ENCODE results near the gene SLC35A5.

SLC35A5 gene

DNA sequence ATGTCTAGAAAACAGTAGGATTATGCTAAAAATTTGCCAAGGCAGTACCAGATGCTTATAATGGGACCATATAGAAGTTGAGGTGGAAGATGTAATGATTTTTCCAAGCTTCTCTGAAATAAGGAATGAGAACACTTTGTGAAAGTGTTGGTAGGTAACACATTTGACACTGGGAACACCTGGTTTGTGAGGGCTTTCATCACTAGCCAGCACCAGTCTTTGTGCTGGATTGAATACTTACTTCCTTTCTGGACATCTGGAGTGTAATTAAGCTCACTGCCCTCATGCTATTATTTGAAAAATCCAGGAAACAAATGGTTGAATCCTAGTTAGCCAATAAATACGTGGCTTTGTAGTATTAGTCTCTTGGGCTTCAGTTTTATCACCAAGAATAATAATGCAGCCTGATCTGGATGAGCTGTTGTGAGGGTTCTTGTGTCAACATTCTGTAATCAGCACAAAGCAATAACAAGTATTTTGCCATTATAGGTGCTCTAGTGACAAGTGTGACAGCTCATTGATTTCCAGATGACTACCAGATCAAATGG lies 66.1 kb downstream of the SLC35A5 start:
- DNase-seq: no peak

- DNase-seq: no peak
Observed at GRCh38 chr3:112629425-112629824, 67.6 kb downstream of the SLC35A5 start.

DNA sequence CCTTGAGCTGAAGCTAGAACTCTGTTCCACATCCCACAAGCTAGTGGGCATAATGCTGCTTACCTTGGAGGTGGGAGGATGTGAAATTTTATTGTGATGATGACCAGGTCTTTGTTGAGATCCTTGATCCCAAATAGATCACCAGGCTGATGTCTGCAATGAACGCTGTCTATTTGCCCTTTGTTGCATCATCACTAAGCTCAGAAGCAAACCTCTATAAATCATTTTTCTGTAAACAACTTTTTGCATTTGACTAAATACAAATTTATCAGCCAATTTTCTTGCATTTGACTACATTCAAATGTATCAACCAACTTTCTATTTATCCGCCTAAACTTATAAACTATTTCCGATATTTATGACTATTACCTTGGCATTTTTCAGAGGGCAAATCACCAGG lies 69.4 kb downstream of the SLC35A5 start:
- DNase-seq: no peak

DNA sequence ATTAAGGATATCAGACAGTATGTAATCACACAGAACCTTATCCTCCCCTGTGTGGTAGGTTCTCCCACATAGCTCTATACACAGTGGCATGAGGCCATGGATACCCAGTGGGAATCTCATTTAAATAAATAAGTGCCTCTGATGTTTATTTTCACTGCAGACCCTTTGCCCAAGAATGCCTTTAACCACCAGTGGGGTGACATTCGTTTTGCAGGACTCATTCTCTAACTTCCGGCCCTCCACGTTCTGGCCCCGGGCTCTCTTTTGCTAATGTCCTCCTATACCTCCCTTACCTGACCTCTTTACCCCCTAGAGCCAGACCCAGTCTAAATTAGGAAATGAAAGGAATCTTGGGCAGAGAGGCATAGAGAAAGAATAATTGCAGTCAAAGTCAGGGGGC lies 70.8 kb downstream of the SLC35A5 start:
- no peak for DNase-seq

DNA sequence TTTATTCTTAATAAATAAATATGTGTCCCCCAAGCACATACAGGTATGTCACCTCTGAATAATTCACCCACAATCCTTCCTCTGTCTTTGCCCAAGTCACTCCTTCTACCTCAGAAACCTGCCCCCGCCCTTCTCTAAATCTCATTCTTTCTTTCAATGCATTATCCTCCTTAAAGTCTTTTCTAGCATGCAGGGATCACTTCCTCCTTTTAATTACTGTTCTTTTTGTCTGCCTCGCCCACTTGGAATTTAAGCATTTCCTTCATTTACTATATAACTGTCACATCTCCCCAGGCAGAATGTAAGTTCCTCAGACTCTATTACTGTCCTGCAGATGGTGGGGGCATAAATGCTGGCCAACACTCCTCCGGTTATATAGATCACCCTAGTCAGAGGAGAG lies 71.3 kb downstream of the SLC35A5 start:
- no peak for DNase-seq

- no peak for DNase-seq
Observed at GRCh38 chr3:112633757-112634156, 71.9 kb downstream of the SLC35A5 start.

- no peak for DNase-seq
Observed at GRCh38 chr3:112634786-112635541, 73.1 kb downstream of the SLC35A5 start.

All from stimulated activated naive CD4-positive, alpha-beta T cell (primary cell).